Panc1 (cell line): ENCODE results near the gene RER1. TPM values are rescaled to one million over a fixed set of nuclear protein-coding genes. Genes with fewer than 3 reads are reported as not detected.

ENCODE experiments used
- ATAC-seq: fragments of 200-7000 bp; cut with Tn5 transposase; 2 replicates; pipeline ENCODE4 v1.9.1; 2020; ENCODE audit warnings: mild to moderate bottlenecking, moderate library complexity
- BruUV-seq: library from RNA; stranded (reverse); fragments of 400-500 nt; replicated peaks from 2 replicates; lab custom pipeline; 2021; lab: Mats Ljungman, UMichigan
- CTCF ChIA-PET: fragments of 300-600 bp; sonication (Branson Sonifier 250); formaldehyde crosslinking; loops from one replicate; lab custom pipeline; 2022; ENCODE audit warnings: antibody characterized with exemption; lab: Charles Lee
- POLR2A ChIA-PET: fragments of 300-600 bp; sonication (Branson Sonifier 250); formaldehyde crosslinking; loops from one replicate; lab custom pipeline; 2022; ENCODE audit warnings: antibody characterized with exemption; lab: Charles Lee
- DNase-seq: peaks from one replicate; pipeline ENCODE4 v3.0.0-alpha.2; 2010; ENCODE audit warnings: low read depth, low spot score
- H3K27ac ChIP-seq: 2 replicates; pipeline ENCODE4 v1.5.1; 2011; ENCODE audit warnings: mild to moderate bottlenecking, low read length, inconsistent platforms
- H3K27me3 ChIP-seq: fragments of 200-500 bp; sonication (Bioruptor generic); 2 replicates; pipeline ENCODE4 v1.6.0; 2014; ENCODE audit warnings: low read length, inconsistent platforms; ENCODE audit not compliant: control insufficient read depth, insufficient read depth
- H3K36me3 ChIP-seq: fragments of 200-500 bp; sonication (Bioruptor generic); 2 replicates; pipeline ENCODE4 v1.5.1; 2014; ENCODE audit warnings: inconsistent platforms, mild to moderate bottlenecking, low read length, moderate library complexity; ENCODE audit not compliant: control insufficient read depth, insufficient read depth
- H3K4me1 ChIP-seq: 2 replicates; pipeline ENCODE4 v1.5.1; 2011; ENCODE audit warnings: inconsistent platforms, mild to moderate bottlenecking, low read length, moderate library complexity; ENCODE audit not compliant: control insufficient read depth, insufficient read depth
- H3K4me3 ChIP-seq, 2 experiments: 2 replicates each; pipeline ENCODE4 v1.5.1; 2011 to 2012; ENCODE audit warnings: low read depth in 2 of 2, low read length in 2 of 2, mild to moderate bottlenecking in 2 of 2, inconsistent platforms in 1 of 2, moderate library complexity in 1 of 2
- H3K9me3 ChIP-seq: fragments of 200-500 bp; sonication (Bioruptor generic); 2 replicates; pipeline ENCODE4 v1.5.1; 2014; ENCODE audit warnings: low read depth, mild to moderate bottlenecking, inconsistent platforms, low read length, moderate library complexity; ENCODE audit not compliant: control insufficient read depth, insufficient read depth
- CTCF ChIP-seq: fragments of 450-650 bp; IDR thresholded peaks from 2 replicates; pipeline ENCODE4 v1.5.1; 2017; ENCODE audit warnings: mild to moderate bottlenecking
- POLR2AphosphoS5 ChIP-seq: IDR thresholded peaks from 2 replicates; pipeline ENCODE4 v1.6.1; 2012; ENCODE audit warnings: mild to moderate bottlenecking, low read depth, low read length, moderate library complexity
- REST ChIP-seq, 2 experiments: IDR thresholded peaks; 2 replicates each; pipeline ENCODE4 v1.6.1; 2011 to 2012; ENCODE audit warnings: low read depth in 2 of 2, control low read depth in 1 of 2, low read length in 1 of 2, mild to moderate bottlenecking in 1 of 2, moderate library complexity in 1 of 2; ENCODE audit not compliant: insufficient read depth in 1 of 2
- SIN3A ChIP-seq: IDR thresholded peaks from 2 replicates; pipeline ENCODE4 v1.6.1; 2012; ENCODE audit warnings: low read depth, mild to moderate bottlenecking, low read length, moderate library complexity, borderline replicate concordance; ENCODE audit not compliant: insufficient read depth
- TCF7L2 ChIP-seq: IDR thresholded peaks from 2 replicates; pipeline ENCODE4 v1.6.1; 2011; ENCODE audit warnings: mild to moderate bottlenecking, low read depth, low read length, inconsistent platforms
- in situ Hi-C: cut with HindIII; loops from 2 replicates; pipeline ENCODE4 v1.10.0; 2016; ENCODE audit warnings: low sequenced_read_pairs, low pct_unique_long_range_greater_than_20kb
- intact Hi-C: fragments of 100-400 bp; cut with micrococcal nuclease; formaldehyde crosslinking; loops from one replicate; pipeline ENCODE4 v1.10.0; 2022; ENCODE audit not compliant: unreplicated experiment
- total RNA-seq: library from RNA; stranded (reverse); gene quantifications from one replicate; pipeline ENCODE4 v1.2.1, GENCODE V29; 2021; ENCODE audit not compliant: unreplicated experiment

The RER1 gene
- total RNA-seq, 1 experiment from 2014 or later, result 235 TPM

GRCh38 chr1:2345297-2346075 is 46.2 kb upstream of the RER1 start:
- Histone ChIP-seq H3K27ac (no peak overlapping the region), H3K9me3 (no peaks in the 10 kb centered on the region), H3K36me3 (no peaks in the 10 kb centered on the region), H3K27me3 (no peaks in the 10 kb centered on the region), H3K4me1 (no peaks in the 10 kb centered on the region), H3K4me3 (no peak overlapping the region)
- ATAC-seq (no peak), DNase-seq (no peak)
- CTCF ChIA-PET, result no interaction called here
- no peak for TF ChIP-seq SIN3A
- TF ChIP-seq REST (IDR thresholded peaks at IDR 0.05; ENCODE audit: insufficient read depth in 1 of 2, low read depth in 2 of 2, low read length in 1 of 2), result no peak
- no peak for TF ChIP-seq TCF7L2
- no peak for TF ChIP-seq CTCF
- TF ChIP-seq POLR2AphosphoS5, result no peak
- BruUV-seq, result no TSS peak
- in situ Hi-C loops (no loop called here), intact Hi-C loops (no loop called here)
- POLR2A ChIA-PET, result no interaction called here

GRCh38 chr1:2346691-2347408 is 44.8 kb upstream of the RER1 start:
- BruUV-seq, result no TSS peak
- H3K9me3 ChIP-seq, result no peaks in the 10 kb centered on the region
- H3K27ac ChIP-seq, result no peak overlapping the region
- intact Hi-C loops (no loop called here), in situ Hi-C loops (no loop called here)
- ATAC-seq (no peak), DNase-seq (no peak)
- ChIA-PET CTCF (no interaction called here), POLR2A (no interaction called here)
- no peaks in the 10 kb centered on the region for H3K27me3 ChIP-seq
- H3K4me1 ChIP-seq, result no peaks in the 10 kb centered on the region
- no peak for TF ChIP-seq POLR2AphosphoS5
- no peak for TF ChIP-seq TCF7L2
- no peak for TF ChIP-seq SIN3A
- no peak for TF ChIP-seq REST (IDR thresholded peaks at IDR 0.05; ENCODE audit: insufficient read depth in 1 of 2, low read depth in 2 of 2, low read length in 1 of 2)
- no peak for TF ChIP-seq CTCF
- H3K36me3 ChIP-seq, result no peaks in the 10 kb centered on the region
- H3K4me3 ChIP-seq, result no peak overlapping the region
